K562 (cell line): Measurements from ENCODE around the gene LY6G6F. TPM values are rescaled to one million over a fixed set of nuclear protein-coding genes. Genes with fewer than 3 reads are reported as not detected.

Experiments
- BCOR ChIP-seq: fragments of 450-650 bp; IDR thresholded peaks from 2 replicates; pipeline ENCODE4 v1.6.1; 2016
- CREB1 ChIP-seq, 2 experiments: sonication (generic) in 1 of 2; formaldehyde crosslinking in 1 of 2; IDR thresholded peaks; 2 replicates each; pipeline versions ENCODE4 v1.6.1 to v1.8.0; 2012 to 2022; ENCODE audit warnings: inconsistent platforms in 1 of 2, mild to moderate bottlenecking in 1 of 2, missing genetic modification reagents in 1 of 2, moderate library complexity in 1 of 2
- CREM ChIP-seq: IDR thresholded peaks from 2 replicates; pipeline ENCODE4 v1.6.1; 2014; ENCODE audit warnings: antibody characterized with exemption, low read depth
- GMEB1 ChIP-seq: fragments of 250-450 bp; sonication (Bioruptor Pico); IDR thresholded peaks from 2 replicates; pipeline ENCODE4 v1.4.0; 2020; ENCODE audit warnings: mild to moderate bottlenecking
- ID3 ChIP-seq, 2 experiments: fragments of 250-450 bp in 1 of 2; fragments of 450-650 bp in 1 of 2; sonication (Bioruptor Pico) in 1 of 2; IDR thresholded peaks; 2 replicates each; pipeline versions ENCODE4 v1.6.1 to v1.8.0; 2016 to 2021; ENCODE audit warnings: mild to moderate bottlenecking in 2 of 2, moderate library complexity in 2 of 2, missing compliant biosample characterization in 1 of 2, missing genetic modification characterization in 1 of 2
- NR1H2 ChIP-seq: sonication (generic); formaldehyde crosslinking; IDR thresholded peaks from 2 replicates; pipeline ENCODE4 v1.4.0; 2020; ENCODE audit warnings: mild to moderate bottlenecking, missing genetic modification reagents
- PKNOX1 ChIP-seq: fragments of 450-650 bp; IDR thresholded peaks from 2 replicates; pipeline ENCODE4 v1.6.1; 2016
- SMAD1 ChIP-seq: fragments of 150-350 bp; IDR thresholded peaks from 2 replicates; pipeline ENCODE4 v1.6.1; 2014; ENCODE audit warnings: low read length, low read depth; ENCODE audit not compliant: partially characterized antibody
- TFAP4 ChIP-seq: sonication (generic); formaldehyde crosslinking; IDR thresholded peaks from 2 replicates; pipeline ENCODE4 v1.8.0; 2022; ENCODE audit warnings: missing genetic modification reagents, mild to moderate bottlenecking, moderate library complexity, borderline replicate concordance
- ZBTB40 ChIP-seq, 2 experiments: fragments of 450-650 bp in 1 of 2; sonication (generic) in 1 of 2; formaldehyde crosslinking in 1 of 2; IDR thresholded peaks; 2 replicates each; pipeline versions ENCODE4 v1.7.1 to v1.9.0; 2016 to 2022; ENCODE audit warnings: inconsistent platforms in 1 of 2, mild to moderate bottlenecking in 1 of 2, missing genetic modification reagents in 1 of 2
- ZBTB7A ChIP-seq: IDR thresholded peaks from 2 replicates; pipeline ENCODE4 v1.6.1; 2011; ENCODE audit warnings: low read depth, mild to moderate bottlenecking, low read length, moderate library complexity, borderline replicate concordance; ENCODE audit not compliant: control insufficient read depth
- polyA plus RNA-seq, 8 experiments: library from polyadenylated mRNA; depleted of rRNA in 4 of 8; stranded (reverse) in 5 of 8; unstranded in 3 of 8; fragments of >200 nt; fragmentation: Nextera tagmentation in 2 of 8; fragmentation: Illumina TruSeq in 1 of 8; extraction: Ambion mirVana in 2 of 8; extraction: Trizol in 1 of 8; gene quantifications; 2 replicates each; pipeline versions ENCODE4 v1.2.1 to v1.2.3, GENCODE V29; 2011 to 2014; ENCODE audit warnings: inconsistent platforms in 1 of 8, missing spikeins in 1 of 8
- total RNA-seq, 7 experiments: library from RNA; depleted of rRNA in 6 of 7; stranded (reverse); fragments of >200 nt in 6 of 7; fragmentation: Illumina TruSeq in 2 of 7; extraction: Trizol in 2 of 7; gene quantifications; 2 replicates each; pipeline versions ENCODE4 v1.2.1 to v1.2.3, GENCODE V29; 2011 to 2021; ENCODE audit warnings: low replicate concordance in 1 of 7

Gene LY6G6F
- total and polyA plus RNA-seq, 9 of the 15 experiments (the other 6 are each of a cell fraction or from before 2014, with no cell fraction given) = 0.14 to 0.50 (median 0.28) TPM; not detected in 2

GRCh38 chr6:31725502-31726350 is 19.1 kb downstream of the LY6G6F start (continued):
- TF ChIP-seq ID3 (CRISPR knock-in tag; IDR thresholded peaks at IDR 0.05) (no peak), ID3 (tag; IDR thresholded peaks at IDR 0.05) (peak; percentile 86), BCOR (no peak), GMEB1 (CRISPR knock-in tag) (peak; percentile 36; the same call in 1 of the 2 replicates), CREB1 (IDR thresholded peaks at IDR 0.05) (no peak), CREB1 (CRISPR knock-in tag; IDR thresholded peaks at IDR 0.05) (no peak), ZBTB7A (no peak), PKNOX1 (peak; percentile 78), TFAP4 (CRISPR knock-in tag) (no peak), CREM (peak; percentile 47; the same call in 1 of the 2 replicates), ZBTB40 (IDR thresholded peaks at IDR 0.05) (0 out of 2 replicates have a peak, but pooled peaks have one; percentile 58), ZBTB40 (CRISPR knock-in tag; IDR thresholded peaks at IDR 0.05) (no peak), SMAD1 (no peak), NR1H2 (CRISPR knock-in tag) (no peak)
